Stimulated activated CD4-positive, alpha-beta T cell treated with anti-CD3 and anti-CD28 coated beads, Interleukin-1b, Interleukin-23, amount 100 ng/mL, for 4 hours (primary cell): ENCODE data around the gene GRXCR1.
A peak's percentile ranks its signal among the peaks of the same experiment; 100 is the strongest.

Experiments used
- DNase-seq, 2 donors: peaks; one replicate each; pipeline ENCODE4 v3.0.0-alpha.2; 2020; ENCODE audit warnings: low read depth in 2 of 2

Gene GRXCR1

DNA sequence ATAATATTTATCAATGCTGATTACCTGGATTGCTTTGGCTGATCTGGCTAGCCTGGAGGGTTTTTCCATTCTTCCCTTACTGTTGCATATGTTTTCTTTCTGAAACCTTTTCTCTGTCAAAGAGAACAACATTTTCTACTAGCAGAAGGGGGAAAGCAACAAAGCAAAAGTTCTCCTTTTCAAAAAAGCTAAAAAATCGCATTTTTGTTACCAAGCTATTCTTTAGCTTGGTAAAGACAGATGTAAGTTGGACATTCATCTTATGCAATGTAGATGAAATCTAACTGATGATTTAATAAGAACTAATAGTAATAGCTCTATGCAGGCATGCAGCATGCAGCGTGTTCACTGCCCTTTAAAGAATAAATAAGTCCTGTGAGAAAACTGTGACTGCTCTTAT is at the start of gene GRXCR1:
Gene GRXCR1 (plus strand): TSS at position 301 of the 400 bp plus-strand sequence. CDS start 554 bp downstream, outside the sequence.
- no peak for DNase-seq

DNA sequence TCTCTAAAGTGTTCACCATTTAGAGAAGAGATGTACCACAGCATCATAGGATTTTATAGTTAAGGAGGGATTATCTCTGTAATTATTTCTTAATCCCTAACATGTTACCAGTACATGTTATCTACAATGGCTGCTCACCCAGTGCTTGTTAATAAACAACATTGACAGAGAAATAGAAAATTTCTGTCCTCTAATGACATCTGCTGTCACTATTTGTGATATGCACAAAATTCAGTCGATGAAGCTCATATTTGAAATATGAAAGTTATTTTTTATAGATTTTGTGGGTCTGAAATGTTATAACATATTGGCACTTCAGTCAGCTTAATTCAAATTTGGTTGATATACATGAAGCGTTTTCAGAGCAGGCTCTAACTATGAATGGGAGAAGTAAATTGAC is 48.8 kb upstream of the GRXCR1 start:
- no peak for DNase-seq

DNA sequence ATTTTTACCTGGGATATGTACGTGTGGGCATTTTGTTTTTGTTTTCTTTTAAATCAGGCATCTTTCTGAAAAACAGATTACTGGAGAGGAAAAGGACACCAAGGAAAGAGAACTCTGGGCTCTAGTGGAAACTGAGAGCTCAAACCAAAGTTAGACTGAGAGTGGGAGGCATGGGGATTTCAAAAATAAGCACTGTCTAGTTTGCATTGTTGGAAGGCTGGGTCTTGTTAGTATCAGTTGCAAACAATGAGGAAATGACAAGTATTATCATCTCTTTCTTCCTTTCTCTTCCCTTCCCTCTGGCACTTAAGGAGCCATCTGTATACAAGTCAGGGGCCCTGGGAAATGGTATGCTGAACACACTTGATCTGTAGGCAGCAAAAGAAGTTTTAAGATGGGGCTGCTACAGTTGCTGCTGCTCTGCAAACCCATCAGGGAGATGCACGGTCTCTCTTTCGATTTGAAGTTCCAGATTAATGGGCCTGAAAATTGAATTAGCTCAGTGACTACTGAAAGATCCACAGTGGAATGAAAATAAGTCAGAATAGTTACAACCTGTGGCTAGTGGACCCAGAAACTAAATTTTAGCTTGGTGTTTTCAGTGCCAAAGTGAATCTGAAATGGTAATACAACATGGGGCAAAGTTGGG is 48.0 kb upstream of the GRXCR1 start:
- DNase-seq = no peak

DNA sequence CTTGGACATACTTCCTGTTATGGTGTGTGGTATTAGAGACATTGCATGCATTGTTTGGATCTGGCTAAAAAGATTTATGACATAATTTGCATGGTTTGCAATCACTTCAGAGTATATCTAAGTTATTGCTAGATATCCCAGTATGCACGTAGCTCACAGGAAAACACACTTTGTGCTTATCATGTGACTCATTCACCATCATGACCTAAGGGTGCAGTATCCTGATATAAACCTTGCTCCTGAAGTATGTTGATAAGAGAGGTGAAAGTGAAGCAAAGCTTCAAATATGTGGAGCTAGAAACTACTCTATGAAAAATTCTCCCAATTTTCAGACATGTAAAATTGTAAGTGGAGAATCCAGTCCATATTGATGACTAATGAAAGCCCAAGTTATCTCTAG is 46.9 kb upstream of the GRXCR1 start:
- no peak for DNase-seq

DNA sequence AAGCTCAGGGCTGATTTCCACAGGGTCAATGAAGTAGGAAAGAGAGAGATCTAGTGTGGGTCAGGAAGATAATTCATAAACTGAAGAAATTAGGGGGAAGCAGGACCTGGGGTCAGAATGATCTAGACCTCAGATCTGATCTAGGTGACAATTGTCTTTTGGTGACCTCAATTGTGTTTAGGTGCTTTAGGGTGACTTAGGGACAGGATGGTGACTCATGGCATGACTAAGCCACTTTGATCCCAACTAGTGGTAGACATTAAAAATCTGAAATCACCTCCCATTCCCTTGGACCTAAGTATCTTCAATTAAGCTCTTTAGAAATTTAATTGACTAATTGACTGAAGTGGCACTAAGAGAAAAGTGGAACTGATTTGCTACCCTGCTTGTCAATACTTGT is 36.7 kb upstream of the GRXCR1 start:
- DNase-seq = no peak

DNA sequence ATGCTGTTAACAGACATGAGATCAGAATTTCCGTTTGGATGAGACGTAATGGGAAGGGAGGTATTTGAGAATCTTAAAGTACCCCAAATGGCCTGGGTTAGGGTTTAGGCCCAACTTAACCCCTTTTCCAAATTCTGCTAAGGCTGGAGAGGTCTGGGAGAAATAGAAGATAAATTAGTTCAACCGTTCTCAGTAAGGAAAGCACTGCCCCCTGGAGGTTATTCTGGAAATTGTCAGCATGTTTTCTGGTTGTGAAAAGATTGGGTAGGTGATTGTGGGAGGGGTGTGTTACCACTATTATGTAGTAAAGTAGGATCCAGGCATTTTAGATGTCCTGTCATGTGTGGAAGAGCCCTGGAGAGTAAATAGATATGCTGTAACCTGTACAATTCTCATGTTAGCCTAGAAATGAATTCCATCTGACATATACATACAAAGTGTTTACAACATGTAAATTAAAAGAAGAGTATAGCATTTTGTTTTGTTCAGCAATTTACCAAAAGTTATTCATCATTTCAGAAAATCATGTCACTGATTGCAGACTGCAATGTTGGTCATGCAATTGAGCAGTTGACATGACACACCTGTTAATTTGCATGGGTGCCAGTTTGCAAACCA is 26.8 kb upstream of the GRXCR1 start:
- DNase-seq = peak in 1 of 2 donors; percentile 38

DNA sequence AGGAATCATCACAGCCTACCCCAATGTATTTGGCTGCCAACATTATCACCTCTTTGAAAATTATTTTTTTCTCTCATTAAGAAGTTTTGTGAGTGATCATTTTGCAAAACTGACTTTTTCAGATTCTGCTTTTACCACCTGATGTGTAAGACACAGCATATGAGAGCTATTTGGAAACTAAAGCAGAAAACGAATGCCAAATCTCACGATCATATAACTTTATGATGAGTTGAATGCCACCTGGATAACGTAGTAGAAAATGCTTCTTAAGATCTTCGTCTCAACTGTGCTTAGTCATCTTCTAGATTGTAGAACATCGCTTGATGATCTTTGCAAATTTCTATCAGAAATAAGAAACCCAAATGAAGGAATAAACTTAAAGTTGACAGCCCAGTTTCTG is 21.3 kb upstream of the GRXCR1 start:
- DNase-seq = no peak

DNA sequence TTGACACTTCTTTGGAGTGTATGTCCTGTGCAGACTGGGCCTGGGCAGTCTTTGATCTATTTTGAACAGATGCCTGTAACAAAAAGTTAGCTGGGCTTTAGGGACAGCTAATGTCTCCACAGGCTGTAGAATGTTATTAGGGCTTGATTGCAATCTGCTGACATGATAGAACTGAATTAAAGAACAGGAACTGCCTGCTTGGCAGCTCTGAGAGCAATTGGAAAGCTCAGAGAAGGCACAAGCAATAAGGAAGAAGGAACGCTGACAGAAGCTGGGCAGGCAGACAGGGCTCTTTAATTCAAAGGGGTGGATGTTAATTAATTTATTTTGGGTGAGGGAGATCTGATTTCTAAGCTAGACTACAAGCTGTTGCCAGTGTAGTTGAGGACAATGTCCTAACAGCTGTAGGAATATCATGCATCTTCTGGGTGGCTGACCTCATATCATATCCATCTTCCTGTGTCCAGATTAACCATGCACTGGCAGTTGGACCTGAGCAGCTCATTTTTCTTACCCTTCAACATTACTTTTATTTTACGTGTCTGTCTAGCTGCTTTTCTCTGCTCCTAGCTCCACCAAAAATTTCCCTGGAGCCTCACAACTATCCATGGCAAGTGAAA is 20.7 kb upstream of the GRXCR1 start:
- no peak for DNase-seq

DNA sequence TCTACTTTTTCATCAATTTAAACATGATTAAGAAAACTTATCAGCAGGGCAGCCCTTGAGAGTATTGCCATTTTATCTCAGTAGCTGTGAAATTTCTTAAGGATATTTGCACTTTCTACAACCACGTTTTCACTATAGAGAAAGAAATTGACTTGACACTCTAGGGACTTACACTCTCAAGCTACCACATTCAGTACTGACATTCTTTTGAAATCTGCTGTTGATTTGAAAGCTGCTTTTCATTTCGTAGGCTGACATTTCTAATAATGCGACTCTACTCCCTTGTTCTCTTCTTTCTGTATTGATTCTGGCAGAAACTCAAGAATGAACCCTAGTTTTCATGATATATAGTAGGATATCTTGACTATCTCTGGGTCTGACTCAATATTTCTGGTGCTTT is 13.7 kb upstream of the GRXCR1 start:
- no peak for DNase-seq

DNA sequence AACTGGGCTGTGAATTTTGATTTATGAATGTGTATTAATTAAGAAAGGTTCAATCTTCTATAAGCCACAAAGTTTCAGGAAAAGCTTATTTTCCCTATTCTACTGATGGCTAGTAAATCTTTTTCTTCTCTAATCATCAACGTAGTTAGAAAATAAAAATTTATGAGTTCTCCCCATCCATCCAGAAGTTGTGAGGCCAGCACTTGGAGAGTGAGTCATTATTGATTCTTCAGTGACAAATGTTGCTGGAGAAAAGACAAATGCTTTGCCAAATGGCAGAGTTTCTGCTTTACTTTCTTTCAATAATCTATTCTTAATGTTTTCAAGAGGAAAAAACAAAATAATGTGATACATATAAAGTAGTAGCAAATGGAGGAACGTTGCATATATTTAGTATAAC is 11.3 kb upstream of the GRXCR1 start:
- no peak for DNase-seq

DNA sequence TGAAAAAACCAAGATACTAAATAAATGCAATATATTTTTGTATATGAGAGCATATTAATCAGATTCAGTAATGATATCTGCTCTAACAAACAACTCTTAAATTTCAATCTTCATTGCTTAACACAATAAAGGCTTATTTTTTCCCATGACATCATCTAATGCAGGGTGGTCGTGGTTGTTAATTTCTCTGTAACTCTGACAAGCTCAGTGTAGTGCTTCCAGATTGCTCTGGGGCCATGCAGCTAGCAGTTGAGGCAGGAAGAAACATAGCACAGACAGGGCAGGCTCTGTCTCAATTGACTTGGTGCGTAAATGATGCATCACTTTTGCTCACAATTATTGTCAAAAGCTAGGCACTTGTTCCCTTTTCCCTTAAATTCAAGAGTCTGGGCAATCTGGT is 869 bp upstream of the GRXCR1 start:
- DNase-seq = no peak

DNA sequence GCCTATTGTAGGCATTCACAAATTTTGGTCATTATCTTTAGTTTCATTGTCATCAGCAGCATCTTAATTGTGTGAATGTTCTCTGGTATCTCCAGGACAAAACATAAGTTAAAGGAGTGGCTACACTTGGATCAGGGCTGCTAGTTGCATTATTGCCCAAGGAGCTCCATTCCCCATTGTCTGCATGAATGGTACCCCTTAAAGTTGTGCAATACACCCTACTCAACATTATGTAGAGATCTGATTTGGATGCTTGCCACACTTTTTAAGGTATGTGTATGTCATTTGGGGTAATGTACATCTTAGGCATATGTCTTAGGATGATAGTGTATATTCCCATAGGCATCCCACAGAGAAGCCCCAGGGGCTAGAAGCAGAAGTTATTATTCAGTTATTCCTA is 2.9 kb downstream of the GRXCR1 start:
- DNase-seq = no peak

DNA sequence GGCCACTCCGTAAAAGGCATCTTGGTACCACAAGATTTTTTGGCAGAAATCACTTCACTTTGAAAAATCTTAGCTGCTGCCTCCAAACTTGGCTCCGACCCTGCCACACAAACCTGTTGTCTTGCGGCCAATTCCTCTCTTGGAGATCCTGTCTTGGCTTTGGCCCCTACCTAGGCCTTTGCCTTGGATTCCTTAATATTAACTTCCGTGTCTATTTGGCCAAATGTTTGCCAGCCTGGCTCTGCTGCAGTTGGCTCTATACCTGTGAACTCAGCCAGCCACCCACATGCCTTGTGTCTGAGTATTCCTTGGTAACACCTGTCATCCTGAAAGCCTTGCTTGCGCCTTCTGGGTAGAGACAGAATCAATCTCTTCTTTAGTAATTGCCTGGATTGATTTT is 12.5 kb downstream of the GRXCR1 start:
- DNase-seq = no peak

DNA sequence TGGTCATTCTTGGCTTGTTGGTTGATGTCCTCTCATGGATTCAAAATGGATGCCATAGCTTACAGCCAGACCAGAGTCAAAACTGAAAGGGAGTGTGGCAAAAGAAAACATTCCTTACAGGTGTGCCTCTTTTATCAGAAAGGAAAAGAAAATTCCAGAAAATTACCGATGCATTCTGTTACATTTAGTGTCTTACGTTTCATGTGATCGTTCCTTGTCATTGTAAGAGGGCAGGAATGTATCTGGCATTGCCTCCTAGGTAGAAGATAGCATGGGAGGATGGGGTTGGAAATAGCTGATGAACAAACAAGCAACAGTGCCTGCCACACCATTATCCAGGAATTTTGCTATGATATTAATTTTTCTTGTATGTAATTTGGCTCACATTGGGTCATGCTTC is 13.1 kb downstream of the GRXCR1 start:
- DNase-seq = no peak

DNA sequence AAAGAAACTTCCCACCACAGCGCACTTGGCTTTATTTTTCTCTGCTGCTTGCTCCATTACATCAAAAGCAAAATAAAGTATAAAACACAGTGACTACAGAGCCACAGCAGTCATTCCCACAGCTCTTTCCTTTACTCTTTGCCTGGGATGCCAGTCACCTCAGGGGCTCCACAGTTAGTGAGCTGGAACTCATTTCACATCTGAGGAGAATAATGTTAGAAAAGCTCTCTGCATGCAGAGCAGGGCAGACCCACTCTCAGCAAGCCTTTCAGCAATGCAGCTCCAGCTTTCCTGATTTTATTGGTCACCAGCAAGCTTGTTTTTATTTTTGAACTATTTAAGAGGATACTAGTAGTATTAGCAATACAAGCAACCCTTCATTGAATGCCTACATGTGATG is 13.8 kb downstream of the GRXCR1 start:
- no peak for DNase-seq

DNA sequence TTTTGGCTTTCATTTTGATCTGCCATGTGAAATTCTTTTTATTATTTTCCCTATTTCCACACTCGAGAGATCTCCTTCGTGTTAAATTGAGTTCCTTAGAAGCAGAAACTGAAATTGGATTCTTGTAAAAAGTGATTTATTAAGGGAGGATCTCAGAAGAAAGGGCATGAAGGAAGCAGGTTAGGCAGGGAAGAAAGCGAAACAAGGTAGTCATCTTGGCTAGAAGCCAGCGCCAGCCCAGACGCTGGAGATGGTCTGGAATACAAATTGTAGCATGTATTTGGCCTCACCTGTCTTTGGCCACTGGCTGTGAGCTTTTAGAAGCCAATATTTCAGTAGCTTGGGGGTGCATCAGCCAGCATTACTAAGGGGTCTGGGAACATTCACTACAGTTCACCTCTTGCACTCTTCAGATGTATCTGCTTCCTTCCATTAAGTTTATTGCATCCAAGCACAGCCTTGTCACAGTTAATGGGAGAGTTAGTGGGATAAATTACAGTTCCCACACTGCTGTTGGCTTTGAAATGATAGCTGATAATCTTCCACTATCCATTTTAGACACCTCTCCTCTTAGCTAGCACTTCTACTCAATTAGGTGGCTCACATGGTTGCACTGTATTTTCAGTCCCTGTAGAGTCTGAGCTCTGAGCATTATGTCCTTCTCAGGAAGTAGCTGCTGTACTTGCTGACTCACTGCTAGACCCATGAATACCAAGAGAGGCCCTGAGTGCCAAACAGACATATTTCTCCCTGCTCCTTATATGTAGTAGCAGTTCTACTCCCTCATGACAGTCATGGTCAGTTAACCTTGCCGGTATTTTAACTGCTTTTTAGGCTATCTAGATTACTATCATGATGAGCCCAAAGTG is 14.6 kb downstream of the GRXCR1 start:
- DNase-seq = no peak

DNA sequence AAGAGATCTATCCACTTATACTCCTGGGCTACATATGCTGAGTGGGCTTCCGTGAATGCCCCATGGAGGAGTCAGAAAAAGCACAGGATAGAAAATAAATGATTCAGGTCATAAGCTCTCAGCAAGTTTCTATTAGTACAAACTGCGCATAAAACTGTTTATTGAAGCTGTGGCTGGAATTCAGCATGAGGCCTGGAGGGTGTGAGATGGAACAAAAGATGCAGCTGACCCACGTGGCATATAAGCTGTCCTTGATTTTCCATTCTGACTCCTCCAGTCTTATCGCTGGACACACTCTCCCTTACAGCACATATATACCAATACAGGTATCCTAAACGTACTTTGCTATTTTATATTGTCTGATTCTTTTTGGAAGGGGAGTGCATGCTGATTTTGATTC is 17.9 kb downstream of the GRXCR1 start:
- DNase-seq = no peak

DNA sequence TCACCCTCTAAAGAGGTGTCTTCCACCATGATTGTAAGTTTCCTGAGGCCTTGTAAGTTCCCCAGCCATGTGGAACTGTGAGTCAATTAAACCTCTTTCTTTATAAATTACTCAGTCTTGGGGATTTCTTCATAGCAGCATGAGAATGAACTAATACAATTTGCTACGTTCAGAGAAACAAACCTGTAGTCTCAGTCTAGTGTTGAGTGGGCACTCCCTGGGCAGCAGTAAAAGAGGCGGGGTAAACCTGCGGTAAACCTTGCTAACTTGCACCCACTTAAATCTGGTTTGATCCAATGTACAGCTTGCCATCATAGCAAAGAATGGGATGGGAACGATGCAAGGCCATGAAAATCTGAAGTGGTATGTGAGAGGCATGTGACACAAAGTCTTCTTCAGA is 22.4 kb downstream of the GRXCR1 start:
- no peak for DNase-seq

DNA sequence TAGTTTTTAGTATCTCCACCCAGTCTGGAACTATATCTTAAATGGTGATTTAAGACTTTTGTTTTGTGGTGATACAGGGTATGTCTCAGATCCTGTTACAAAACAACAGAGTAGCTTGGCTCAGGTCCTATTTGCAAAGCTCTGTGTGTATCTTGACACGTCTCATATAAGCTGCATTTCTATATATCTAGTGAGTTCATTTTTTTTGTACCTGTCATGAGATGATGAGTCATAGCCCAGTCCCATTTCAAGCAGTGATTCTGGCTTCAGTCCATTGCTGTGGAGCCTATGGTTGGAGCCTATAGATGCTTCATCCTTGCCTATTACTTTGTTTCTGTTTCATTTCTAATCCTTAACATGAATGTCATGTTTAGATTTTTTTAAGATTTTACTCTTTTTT is 23.0 kb downstream of the GRXCR1 start:
- DNase-seq = no peak

DNA sequence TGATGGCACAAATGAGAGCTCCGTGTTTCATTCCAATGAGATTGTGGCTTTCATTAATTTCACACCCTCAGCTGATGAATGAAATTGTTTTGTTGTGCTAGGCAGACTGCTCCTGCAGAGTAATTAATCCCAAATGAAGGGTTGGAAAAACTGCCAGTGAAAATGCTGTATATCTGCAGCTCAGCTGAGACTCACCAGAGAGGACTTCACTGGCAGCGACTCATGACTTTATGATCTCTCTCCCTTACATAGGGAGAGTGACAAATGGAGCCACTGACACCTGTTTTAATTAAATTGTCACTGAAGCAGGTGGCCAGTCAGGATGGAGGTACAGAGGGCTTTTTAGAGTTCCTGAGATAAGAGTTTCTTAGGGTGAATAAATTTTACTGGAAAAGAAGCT is 24.8 kb downstream of the GRXCR1 start:
- no peak for DNase-seq

DNA sequence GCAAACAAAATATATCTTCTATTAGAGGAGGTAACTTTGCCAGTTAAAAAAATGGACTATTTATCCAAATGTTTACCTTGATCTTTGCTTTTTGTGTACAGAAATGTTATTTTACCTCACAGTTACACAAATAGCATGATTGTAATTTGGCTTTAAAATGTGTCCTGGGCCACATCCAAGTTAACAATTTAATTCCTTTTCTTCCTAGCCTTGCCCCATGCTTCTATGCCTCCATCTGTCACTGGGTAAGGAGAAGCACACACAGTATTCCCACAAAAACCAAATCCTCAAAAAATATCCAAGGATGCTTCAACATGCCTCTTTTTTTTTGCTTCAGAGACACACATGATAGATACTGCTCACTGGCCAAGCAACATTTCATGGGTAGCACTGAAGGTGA is 30.9 kb downstream of the GRXCR1 start:
- DNase-seq = no peak

DNA sequence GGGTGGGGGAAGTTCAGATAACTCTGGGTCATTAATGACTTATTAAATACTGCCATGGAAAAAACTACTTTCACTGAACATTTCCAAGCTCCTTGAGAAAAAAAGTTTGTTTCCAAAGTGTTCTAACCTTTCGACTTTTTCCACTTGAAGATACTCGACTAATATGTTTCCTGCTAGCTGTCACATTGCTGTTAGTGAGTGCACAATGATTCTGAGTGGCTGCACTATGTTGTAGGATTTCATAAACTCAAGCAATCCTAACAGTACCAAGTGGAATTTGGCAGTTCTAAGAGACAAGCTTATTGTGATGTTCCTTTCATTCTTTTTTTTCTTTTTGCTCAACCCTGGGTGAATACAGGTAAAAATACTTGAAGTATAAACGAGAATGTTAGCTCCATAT is 33.4 kb downstream of the GRXCR1 start:
- DNase-seq = no peak

DNA sequence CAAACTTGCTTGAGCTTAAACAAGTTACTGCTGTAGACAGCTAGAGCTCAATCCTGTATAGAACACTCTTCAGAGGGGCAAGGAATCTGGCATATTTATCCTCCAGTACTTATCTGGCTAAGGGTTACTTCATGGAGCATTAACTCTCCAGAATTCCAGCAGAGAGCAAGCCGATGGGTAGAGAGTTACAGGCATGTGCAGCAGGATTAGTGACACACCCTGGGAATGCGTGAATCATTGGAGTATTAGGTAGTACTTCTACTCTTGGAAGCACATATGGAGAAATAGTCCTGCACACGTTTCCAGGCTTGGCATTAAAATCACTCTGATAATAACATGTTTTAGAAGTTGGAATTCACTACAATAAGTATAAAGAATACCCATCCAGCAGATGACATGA is 35.4 kb downstream of the GRXCR1 start:
- DNase-seq = no peak
